ENCODE results near the gene FYN.

The FYN gene

GRCh38 chr6:111831408-111831807 lies 41.8 kb downstream of the FYN start:
- DNase-seq (ENCODE audit: low read depth in 2 of 2): no peak

DNA sequence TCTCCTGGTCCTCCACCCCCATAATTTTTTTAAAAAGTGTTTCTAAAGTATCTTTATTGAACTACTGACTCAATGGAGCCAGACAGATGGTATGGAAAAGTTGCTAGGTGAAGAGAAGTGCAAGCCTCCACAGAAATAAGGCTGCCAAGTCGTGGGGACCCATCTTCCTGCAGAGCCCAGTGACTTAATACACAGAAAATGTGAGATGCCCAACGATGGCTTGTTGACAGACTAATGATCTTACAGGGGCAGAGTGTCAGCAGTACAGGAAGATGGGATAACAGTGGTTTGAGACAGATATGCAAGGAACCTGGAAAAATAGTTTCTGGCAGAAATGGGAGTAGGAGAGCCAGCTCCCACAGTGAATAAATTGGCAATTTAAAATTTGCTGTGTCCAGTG lies 43.3 kb downstream of the FYN start:
- no peak for DNase-seq (ENCODE audit: low read depth in 2 of 2)

DNA sequence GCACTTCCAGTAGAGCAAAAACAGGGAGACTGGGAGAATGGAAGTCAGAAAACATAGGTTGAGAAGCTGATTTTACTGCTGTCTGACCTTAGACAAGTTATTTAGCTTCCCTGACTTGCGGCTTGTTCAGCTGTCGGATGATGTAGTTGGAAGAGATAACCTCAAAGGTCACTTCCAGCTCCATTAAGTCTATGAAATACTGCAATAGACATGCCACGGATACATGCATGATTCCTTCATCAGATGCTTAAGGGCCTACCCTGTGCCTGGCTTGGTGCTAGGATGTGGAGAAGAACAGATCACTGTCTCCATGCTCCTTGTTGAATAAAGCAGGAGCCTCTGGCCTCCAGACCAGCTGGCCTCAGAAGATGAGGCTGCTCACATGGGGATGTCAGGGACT lies 43.7 kb downstream of the FYN start:
- no peak for DNase-seq (ENCODE audit: low read depth in 2 of 2)

DNA sequence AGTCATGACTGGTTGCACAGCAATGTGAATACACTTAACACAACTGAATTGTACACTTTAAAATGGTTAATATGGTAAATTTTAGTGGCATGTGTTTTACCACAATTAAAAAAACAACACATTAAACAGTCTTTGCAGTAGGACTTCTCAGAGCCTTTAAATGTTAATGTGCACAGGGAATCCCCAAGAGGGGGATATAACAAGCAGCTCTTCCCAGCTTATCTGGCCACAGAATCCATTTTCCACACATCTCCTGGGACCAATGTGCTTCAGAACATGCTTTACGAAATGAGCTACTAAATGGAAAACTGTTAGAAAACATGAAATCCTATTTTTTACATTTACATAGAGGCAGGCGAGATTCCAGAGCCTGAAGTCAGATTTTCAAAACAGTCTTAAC lies 44.4 kb downstream of the FYN start:
- DNase-seq (ENCODE audit: low read depth in 2 of 2): no peak

DNA sequence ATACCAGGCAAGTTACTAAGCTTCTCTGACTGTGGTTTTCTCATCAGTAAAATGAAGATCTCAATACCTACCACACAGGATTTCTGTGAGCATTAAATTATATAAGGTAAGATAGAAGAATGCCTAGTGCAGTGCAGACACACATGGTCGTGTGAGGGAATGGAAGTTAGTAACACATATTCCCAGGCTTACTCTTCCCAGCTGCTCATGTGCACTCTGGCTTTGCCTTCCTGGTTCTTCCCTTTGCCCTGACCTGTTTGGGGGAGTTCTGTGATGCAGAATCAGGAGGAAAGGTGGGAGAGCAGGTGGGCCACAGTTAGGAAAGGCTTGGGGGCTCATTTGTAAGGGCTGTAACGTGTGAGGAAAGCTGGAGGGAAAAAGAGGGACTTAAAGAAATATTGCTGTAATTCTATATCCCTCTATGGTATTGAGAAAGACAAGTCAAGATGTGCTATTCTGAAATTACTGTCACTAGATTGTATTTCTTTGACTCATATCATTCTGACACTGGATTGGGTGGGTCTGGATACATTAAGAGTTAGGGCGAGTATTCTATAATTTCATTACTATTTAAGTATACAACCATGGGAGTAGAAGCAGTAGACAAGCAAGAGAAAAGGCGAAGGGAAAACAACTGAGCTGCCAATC lies 47.7 kb downstream of the FYN start:
- no peak for DNase-seq (ENCODE audit: low read depth in 2 of 2)

DNA sequence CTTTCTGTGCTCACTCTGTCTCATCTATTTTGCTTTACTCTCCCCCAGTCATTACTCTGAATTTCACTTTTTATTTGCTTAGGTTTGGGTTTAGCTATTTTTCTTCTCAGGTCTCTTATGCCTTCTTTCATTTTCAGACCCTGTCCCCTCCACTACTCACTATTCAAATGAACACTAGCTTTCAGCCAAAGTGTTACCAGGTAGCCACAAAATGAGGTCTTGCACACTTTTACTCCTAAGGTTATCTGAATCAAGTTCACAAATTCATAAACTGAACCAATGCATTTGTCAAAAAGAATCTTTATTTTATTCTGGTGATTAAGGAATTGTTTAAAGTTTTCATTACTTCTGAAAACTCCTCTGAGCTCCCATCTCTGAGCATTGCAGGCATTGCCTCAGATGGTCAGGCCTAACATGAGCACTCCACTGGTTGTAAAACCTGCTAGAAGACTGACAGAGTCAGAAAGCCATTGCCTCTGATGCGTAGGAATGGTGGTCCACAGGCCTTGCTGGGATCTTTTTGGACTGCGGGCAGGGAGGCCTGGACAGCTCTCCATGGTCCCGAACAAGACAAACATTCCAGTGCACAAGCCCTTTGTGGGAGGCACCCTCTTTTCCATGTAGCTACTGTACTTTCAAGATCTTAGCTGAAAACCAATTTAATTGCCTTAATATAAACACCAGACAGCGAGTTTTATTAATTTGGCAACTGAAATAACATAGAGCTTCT lies 48.5 kb downstream of the FYN start:
- DNase-seq (ENCODE audit: low read depth in 2 of 2): no peak

GRCh38 chr6:111823831-111824607 lies 49.2 kb downstream of the FYN start:
- DNase-seq (ENCODE audit: low read depth in 2 of 2): peak in 1 of 2 experiments; percentile 61

DNA sequence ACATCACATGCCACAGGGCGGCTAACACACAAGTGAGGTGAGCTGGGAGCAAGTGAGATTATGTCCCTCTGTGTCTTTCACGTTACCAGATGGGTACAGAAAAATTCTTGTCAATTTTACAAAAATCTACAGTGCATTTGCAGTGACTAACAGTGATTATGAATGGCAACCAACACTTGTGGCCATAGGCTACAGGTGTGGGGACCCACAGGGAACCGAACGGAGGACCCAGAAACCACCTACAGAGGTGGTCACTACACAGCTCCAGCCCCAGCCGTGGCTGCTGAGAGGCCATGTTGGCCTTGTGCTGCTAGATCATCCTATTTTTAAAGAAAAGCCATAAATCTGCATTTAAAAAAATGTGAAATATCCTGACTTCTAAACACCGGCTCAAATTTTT lies 50.2 kb downstream of the FYN start:
- DNase-seq (ENCODE audit: low read depth in 2 of 2): no peak

- DNase-seq (ENCODE audit: low read depth in 2 of 2): no peak
Measured at GRCh38 chr6:111819458-111819857, 53.8 kb downstream of the FYN start.

GRCh38 chr6:111818539-111819226 lies 54.6 kb downstream of the FYN start:
- DNase-seq (ENCODE audit: low read depth in 2 of 2): no peak

GRCh38 chr6:111817451-111818120 lies 55.7 kb downstream of the FYN start:
- no peak for DNase-seq (ENCODE audit: low read depth in 2 of 2)

DNA sequence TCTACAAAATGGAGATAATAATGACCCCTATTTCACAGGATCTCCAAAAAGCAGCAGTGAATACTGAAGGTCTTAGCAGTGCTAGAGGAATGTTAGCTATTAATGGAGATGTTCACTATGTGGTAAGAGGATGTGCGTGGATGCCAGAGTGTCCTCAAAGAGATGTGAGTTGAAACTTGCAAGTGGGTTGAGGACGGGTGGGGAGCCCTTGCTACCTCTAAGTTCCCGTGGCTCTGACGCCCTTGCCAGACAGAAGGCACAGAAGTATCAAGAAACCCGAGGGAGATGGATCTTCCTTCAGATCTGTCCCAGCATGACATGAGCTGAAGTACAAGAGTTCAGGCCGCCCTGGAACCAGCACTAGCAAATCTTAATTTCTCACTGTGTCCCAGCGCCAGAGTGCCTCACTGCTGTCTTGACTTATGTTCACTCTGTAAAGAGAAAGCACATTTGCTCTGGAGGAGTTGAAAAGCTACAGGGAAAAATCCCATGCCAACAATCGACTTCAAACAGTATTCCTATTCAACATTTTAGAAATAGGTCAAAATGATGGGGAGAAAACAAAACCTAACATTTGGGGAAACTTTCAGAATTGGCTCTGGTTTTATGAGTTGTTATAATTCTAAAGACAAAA lies 59.5 kb downstream of the FYN start:
- no peak for DNase-seq (ENCODE audit: low read depth in 2 of 2)

DNA sequence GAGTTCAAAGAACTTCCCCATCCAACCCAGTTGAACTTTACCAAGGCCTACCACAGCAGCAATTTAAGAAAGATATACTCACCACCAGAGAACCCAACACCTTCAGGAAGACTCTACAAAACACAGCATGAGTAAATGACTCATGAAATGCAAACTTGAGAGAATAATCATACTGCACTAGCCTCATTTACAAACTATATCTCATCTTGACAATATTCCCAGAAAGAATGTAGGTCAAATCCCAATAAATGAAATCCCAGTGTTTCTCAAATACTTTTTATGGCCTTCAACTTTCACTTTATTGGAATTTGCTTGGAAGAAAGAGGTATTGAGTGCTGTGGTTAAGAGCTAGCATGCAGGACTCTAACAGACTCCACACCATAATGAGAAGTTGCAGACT lies 60.0 kb downstream of the FYN start:
- peak; percentile 87 to 88 for DNase-seq (ENCODE audit: low read depth in 2 of 2)

DNA sequence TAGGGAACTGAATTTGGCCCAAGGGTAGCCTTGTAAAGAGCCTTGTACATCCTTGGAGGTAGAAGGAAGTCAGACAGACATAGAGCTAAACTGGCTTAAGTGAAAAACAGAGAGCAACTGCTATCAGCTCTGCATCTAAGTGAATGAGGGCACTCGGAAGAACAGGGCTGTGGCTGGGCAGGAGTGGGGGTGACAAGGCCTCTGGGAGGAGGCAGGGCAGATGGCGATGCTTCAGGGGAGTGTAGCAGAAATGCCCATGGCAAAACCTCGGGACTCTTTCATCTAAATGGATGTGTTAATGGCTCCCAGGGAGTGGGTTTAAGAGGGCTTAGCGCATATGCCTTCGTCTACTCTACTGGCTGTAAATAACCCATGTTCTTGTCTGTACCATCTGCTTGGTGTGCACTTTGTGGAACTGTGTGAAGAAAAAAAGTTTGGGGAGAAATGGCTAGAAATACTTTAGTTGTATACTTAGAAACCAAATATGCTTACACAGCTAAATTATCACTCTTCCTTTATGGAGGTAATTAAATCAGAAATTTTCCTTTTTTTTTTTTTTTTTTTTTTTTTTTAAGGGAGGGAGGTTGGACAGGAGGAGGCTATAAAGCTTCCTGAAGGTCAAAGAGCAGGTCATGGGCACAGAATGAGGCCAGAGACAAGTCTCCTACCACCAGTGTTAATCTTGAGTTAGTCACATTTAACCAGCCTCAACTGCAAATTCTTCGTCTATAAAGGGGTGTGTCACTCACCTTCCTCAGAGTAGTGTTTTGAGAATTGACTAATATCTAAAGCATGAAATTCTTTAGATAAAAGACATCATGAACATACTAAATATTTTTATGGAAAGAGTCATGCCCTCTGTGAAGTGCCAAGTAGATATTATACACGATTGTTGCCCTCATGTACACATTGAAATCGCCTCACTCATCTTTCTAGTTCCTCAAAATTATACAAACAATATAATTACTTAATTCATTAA lies 60.9 kb downstream of the FYN start:
- DNase-seq (ENCODE audit: low read depth in 2 of 2): no peak

DNA sequence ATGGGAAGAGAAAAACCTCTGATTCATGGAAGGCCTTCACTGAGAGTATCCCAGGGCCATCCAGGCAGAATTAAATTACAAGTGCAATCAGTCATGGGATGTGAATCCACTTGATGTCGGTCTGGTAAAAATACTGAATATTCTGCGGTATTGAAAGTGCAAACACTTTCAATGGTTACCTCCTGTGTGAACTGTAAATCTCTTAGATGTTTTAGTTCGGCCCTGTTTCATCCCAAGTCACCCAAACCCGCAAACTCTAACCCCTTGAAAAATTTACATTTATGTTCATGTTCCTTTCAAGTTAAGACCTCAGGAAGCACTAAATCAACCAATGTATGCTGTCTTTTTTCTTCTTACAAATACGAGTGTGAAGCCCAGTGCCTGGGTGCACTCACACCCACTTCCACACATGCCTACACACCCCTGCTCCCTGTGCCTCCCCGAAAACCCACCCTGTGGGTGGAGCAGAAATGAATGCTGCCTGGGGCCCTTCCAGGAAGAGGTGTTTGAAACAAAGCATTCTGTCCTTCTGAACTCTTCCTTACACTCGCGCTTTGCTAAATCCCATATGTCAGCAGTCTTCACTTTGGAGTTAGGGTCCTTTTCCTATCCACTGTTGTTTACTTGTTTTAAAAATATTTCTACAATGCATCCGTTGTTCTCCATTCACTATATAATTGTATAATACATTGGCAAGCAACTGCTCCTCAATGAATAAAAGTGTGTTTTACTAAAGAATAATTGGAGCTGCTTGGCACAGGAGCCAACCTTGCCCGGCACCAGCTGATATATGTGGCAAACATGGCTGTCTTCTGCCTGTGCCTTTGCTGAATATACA lies 62.7 kb downstream of the FYN start:
- no peak for DNase-seq (ENCODE audit: low read depth in 2 of 2)

DNA sequence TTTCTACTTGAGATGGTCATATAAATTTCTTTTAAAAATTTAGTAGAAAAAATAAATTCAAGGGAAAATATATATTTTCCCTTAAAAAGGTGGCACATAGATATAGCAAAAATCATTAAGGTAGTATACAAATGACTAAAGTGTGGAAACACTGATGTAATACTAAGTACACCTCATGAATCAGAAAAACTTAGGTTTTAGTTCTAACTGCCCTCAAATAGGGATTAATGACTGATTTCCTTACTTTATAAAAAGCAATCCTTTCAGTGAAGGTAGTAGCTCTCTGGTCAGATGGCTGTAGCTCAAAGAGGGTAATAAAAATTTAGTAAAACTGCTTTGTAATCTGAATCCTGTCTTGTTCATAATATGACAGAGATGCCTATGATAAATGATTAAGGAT lies 63.5 kb downstream of the FYN start:
- no peak for DNase-seq (ENCODE audit: low read depth in 2 of 2)

DNA sequence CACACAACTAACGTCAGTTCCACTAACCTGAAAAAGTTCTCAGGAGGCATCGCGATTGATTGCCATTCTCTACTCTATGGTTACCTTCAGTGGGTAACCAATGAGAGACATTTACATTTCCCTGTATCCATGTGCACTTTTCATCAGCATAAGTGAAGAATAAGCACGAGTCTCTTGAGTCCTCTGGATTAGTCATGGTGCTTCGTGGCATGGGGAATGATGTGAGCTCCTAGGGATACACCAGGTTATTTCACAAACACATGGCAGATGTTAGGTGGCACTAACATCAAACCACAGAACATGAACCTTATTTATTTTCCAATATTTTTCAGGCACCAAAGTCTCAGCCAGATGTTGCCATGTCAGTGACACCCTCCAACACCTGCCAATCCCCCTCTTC lies 64.0 kb downstream of the FYN start:
- DNase-seq (ENCODE audit: low read depth in 2 of 2): no peak

- no peak for DNase-seq (ENCODE audit: low read depth in 2 of 2)
Measured at GRCh38 chr6:111808493-111808892, 64.8 kb downstream of the FYN start.

All from fibroblast of skin of left quadriceps (primary cell).